Gastroesophageal sphincter (tissue), 4 donors: Measurements from ENCODE around the gene PRKAR1B. TPM values are rescaled to one million over a fixed set of nuclear protein-coding genes. Genes with fewer than 3 reads are reported as not detected.

ENCODE experiments used
- ATAC-seq: fragments of 150-250 bp; one replicate; pipeline ENCODE4 v1.9.1; 2016; ENCODE audit warnings: mild to moderate bottlenecking, moderate library complexity
- H3K27ac ChIP-seq, 4 donors: fragments of 200-600 bp; sonication (generic) in 3 of 4; 1 replicate in 3 of 4; 2 replicates in 1 of 4; pipeline ENCODE4 v1.5.1; 2016 to 2019
- H3K27me3 ChIP-seq: fragments of 200-600 bp; sonication (generic); one replicate; pipeline ENCODE4 v1.5.1; 2019
- H3K36me3 ChIP-seq, 2 donors: fragments of 200-600 bp; sonication (generic); one replicate each; pipeline ENCODE4 v1.5.1; 2019; ENCODE audit warnings: control low read depth in 1 of 2
- H3K4me1 ChIP-seq, 3 donors: fragments of 200-600 bp; sonication (generic); 1 replicate in 2 of 3; 2 replicates in 1 of 3; pipeline ENCODE4 v1.5.1; 2016 to 2019; ENCODE audit warnings: control low read depth in 2 of 3
- H3K4me3 ChIP-seq, 2 donors: fragments of 200-600 bp; sonication (generic); one replicate each; pipeline ENCODE4 v1.5.1; 2019; ENCODE audit warnings: mild to moderate bottlenecking in 1 of 2, moderate library complexity in 1 of 2
- H3K9me3 ChIP-seq, 3 donors: fragments of 200-600 bp; sonication (generic); one replicate each; pipeline ENCODE4 v1.5.1; 2017 to 2019; ENCODE audit warnings: control low read depth in 2 of 3
- CTCF ChIP-seq, 4 experiments: fragments of 200-600 bp in 2 of 4; fragments of 450-650 bp in 2 of 4; sonication (generic) in 1 of 4; IDR thresholded peaks; one replicate each; pipeline ENCODE4 v1.5.1; 2017 to 2019; ENCODE audit warnings: antibody characterized with exemption in 4 of 4, mild to moderate bottlenecking in 2 of 4, moderate library complexity in 2 of 4
- EP300 ChIP-seq: sonication (generic); formaldehyde crosslinking; IDR thresholded peaks from one replicate; pipeline ENCODE4 v1.6.1; 2017; ENCODE audit warnings: antibody characterized with exemption, mild to moderate bottlenecking
- POLR2A ChIP-seq, 2 donors: fragments of 450-650 bp; IDR thresholded peaks; one replicate each; pipeline ENCODE4 v1.6.1; 2017; ENCODE audit warnings: antibody characterized with exemption in 2 of 2, mild to moderate bottlenecking in 2 of 2, moderate library complexity in 1 of 2
- POLR2AphosphoS5 ChIP-seq: sonication (generic); formaldehyde crosslinking; IDR thresholded peaks from one replicate; pipeline ENCODE4 v1.6.1; 2017; ENCODE audit warnings: antibody characterized with exemption
- WGBS, 2 donors: methylation state at CpG; one replicate each; pipeline ENCODE4 v1.1.5; 2018; ENCODE audit warnings: low coverage in 1 of 2; 5-methylcytosine and 5-hydroxymethylcytosine counted together
- total RNA-seq, 4 donors: library from RNA; depleted of rRNA; stranded (reverse); fragments of >200 nt; gene quantifications; one replicate each; pipeline ENCODE4 v1.1.0, GENCODE V29; 2016

The PRKAR1B gene
- total RNA-seq, 4 donors from 2014 or later = 11.6 to 39.1 (median 24.8) TPM

- ATAC-seq = no peak
- WGBS, 2 donors = 84 to 91% methylated on average over 5 to 8 of the region's 14 CpGs
- H3K36me3 ChIP-seq = no peaks in the 10 kb centered on the region
- peaks cover 0 to 11% (median 0%) of the 10 kb centered on the region in 3 donors for H3K4me1 ChIP-seq
- peak overlapping the region in 1 of 4 donors; percentile 6 for H3K27ac ChIP-seq
- TF ChIP-seq POLR2A (IDR thresholded peaks at IDR 0.05) (no peak), POLR2AphosphoS5 (no peak), EP300 (no peak), CTCF (IDR thresholded peaks at IDR 0.05) (no peak)
- H3K4me3 ChIP-seq = no peak overlapping the region
- H3K27me3 ChIP-seq = no peaks in the 10 kb centered on the region
- no peaks in the 10 kb centered on the region for H3K9me3 ChIP-seq
These were observed 75.9 kb downstream of the PRKAR1B start for GRCh38 chr7:651032-651728.

GRCh38 chr7:650339-651031 is 76.6 kb downstream of the PRKAR1B start:
- 87 to 100% methylated on average over 2 to 3 of the region's 22 CpGs for WGBS, 2 donors
- peak overlapping the region in 1 of 4 donors; percentile 8 for H3K27ac ChIP-seq

GRCh38 chr7:646951-647350 is 80.1 kb downstream of the PRKAR1B start:
- Histone ChIP-seq H3K4me1 (peaks cover 0 to 11% (median 0%) of the 10 kb centered on the region in 3 donors), H3K9me3 (peaks cover 0 to 9% (median 0%) of the 10 kb centered on the region in 3 donors), H3K4me3 (no peak overlapping the region), H3K36me3 (no peaks in the 10 kb centered on the region), H3K27ac (no peak overlapping the region), H3K27me3 (no peaks in the 10 kb centered on the region)
- 90 to 96% methylated on average over 6 to 7 of the region's 11 CpGs for WGBS, 2 donors
- ATAC-seq = no peak
- TF ChIP-seq POLR2A (IDR thresholded peaks at IDR 0.05) = no peak
- no peak for TF ChIP-seq POLR2AphosphoS5
- no peak for TF ChIP-seq CTCF (IDR thresholded peaks at IDR 0.05)
- no peak for TF ChIP-seq EP300

More at GRCh38 chr7:650339-651031, 76.6 kb downstream of the PRKAR1B start:
- peak; percentile 65 for ATAC-seq
- Histone ChIP-seq H3K4me3 (no peak overlapping the region), H3K36me3 (no peaks in the 10 kb centered on the region), H3K27me3 (no peaks in the 10 kb centered on the region), H3K9me3 (no peaks in the 10 kb centered on the region), H3K4me1 (peaks cover 0 to 11% (median 0%) of the 10 kb centered on the region in 3 donors)
- no peak for TF ChIP-seq EP300
- TF ChIP-seq POLR2A (IDR thresholded peaks at IDR 0.05) = no peak
- TF ChIP-seq CTCF (IDR thresholded peaks at IDR 0.05) = no peak
- TF ChIP-seq POLR2AphosphoS5 = no peak

GRCh38 chr7:646487-646886 is 80.6 kb downstream of the PRKAR1B start:
- H3K4me3 ChIP-seq = no peak overlapping the region
- no peak overlapping the region for H3K27ac ChIP-seq
- no peaks in the 10 kb centered on the region for H3K27me3 ChIP-seq
- TF ChIP-seq POLR2AphosphoS5 (no peak), CTCF (IDR thresholded peaks at IDR 0.05) (no peak), POLR2A (IDR thresholded peaks at IDR 0.05) (no peak), EP300 (no peak)
- H3K9me3 ChIP-seq = peaks cover 0 to 9% (median 0%) of the 10 kb centered on the region in 3 donors
- no peak for ATAC-seq
- peaks cover 0 to 11% (median 0%) of the 10 kb centered on the region in 3 donors for H3K4me1 ChIP-seq
- H3K36me3 ChIP-seq = no peaks in the 10 kb centered on the region
- 70 to 75% methylated on average over 8 to 10 of the region's 11 CpGs for WGBS, 2 donors
